GM19463 (cell line): Measurements from ENCODE around the gene EDEM1.

Source experiments
- ATAC-seq: cut with Tn5 transposase; IDR thresholded peaks from one replicate; pipeline ENCODE4 v1.9.1; 2021; ENCODE audit warnings: mild to moderate bottlenecking, moderate library complexity; ENCODE audit not compliant: unreplicated experiment

The EDEM1 gene

DNA sequence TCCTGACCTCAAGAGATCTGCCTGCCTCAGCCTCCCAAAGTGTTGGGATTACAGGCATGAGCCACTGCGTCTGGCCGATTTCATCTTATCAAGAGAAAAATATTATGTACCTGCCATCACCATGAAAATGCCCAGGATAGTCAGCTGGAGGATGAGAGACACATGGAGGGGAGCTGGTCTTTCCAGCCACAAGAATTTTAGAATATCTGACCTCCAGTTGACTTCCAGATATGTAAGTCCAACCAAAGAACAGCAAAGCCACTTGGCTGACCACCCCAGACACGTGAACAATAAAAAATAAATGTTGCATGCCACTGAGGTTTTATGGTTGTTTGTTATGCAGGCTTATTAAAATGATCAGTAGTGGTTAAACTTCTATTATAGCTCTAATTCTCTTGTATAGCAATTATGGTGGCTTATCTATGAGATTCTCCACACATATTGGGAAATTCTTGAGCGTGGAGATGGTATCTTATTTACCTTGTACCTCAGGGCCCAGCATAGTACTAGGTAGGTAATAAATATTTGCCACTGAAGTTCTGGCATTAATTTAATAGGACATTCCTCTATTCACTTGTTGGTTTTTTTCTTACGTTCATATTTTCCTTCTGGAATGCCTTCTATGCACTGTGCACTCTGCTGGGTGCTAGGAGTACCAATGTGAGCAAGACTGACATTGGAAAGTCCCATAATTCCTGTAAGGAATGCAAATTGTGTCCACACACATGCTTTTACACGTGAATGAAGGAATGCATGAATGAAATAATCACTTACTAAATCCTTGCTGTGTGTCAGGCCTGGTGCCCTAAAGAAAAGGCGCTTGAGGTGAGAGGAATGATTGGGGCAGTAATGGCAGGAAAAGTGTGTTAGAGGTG, 77.6 kb downstream of the EDEM1 start:
- no peak for ATAC-seq

DNA sequence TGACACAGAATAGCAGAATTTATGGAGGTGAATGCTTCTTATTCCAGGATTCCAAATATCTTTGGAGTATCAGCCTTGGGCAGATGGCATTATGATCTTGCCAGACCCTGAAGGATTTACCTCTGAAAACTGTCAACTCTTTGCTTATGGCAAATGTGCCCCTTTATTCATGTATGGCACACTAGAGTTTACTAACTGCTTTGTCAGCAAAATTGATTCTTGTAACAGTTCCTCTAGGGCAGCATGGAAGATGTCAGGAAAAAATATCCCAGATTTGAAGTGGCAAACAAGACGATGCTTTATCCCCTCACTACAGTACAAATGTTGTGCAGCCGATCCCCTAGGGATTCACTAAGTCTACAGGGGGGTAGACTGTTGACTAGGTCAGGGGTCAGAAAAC, 79.7 kb downstream of the EDEM1 start:
- no peak for ATAC-seq

DNA sequence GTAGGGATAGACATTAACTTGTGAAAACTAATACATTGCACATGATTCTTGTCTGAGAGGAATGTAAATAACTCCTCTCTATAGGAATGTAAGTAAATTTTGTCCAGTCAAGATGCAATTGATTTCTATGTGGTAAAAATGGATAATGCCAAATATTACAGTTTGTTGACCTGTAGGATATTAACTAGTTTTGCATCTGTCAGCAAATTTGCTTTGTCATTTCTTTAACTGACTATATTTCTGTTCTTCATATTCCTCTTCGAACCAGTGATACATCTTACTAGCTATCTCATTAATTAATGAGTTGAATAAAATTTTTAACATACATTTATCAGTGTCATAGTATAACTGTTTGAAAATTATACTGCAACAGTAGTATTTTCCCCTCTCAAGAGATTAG, 80.4 kb downstream of the EDEM1 start:
- ATAC-seq, result no peak
